ENCODE results near the gene CFAP300. TPM values are rescaled to one million over a fixed set of nuclear protein-coding genes. Genes with fewer than 3 reads are reported as not detected.

Gene CFAP300
- total and polyA plus RNA-seq, 12 donors: 2.7 to 9.5 (median 4.4) TPM

DNA sequence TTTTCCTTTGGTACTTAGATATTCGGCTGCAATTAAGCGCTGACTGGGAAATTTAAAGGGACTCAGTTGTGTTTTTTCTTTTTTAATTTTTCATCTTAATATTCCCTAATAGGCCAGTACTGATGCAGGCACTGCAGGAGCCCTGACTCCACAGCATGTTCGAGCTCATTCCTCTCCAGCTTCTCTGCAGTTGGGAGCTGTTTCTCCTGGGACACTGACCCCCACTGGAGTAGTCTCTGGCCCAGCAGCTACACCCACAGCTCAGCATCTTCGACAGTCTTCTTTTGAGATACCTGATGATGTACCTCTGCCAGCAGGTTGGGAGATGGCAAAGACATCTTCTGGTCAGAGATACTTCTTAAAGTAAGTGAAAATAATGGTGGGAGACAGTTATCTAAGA, 66.8 kb downstream of the CFAP300 start:
- DNase-seq: no peak
- H3K27ac ChIP-seq: no peak overlapping the region
- no peaks in the 10 kb centered on the region for H3K27me3 ChIP-seq
- intact Hi-C loops (cut with DNase I): no loop called here
- peaks cover 0 to 4% of the 10 kb centered on the region in 2 donors for H3K36me3 ChIP-seq (replicated peaks in 1 of 2)
- WGBS, 4 donors: 79 to 87% (median 83%) methylated on average over 4 of the region's 4 CpGs
- H3K9me3 ChIP-seq (replicated peaks in 1 of 3): no peaks in the 10 kb centered on the region
- H3K4me1 ChIP-seq (replicated peaks in 1 of 2): peaks cover 0 to 56% of the 10 kb centered on the region in 2 donors
- TF ChIP-seq CTCF (IDR thresholded peaks at IDR 0.05): no peak
- TF ChIP-seq POLR2A (IDR thresholded peaks at IDR 0.05): no peak
- H3K4me3 ChIP-seq: no peak overlapping the region

DNA sequence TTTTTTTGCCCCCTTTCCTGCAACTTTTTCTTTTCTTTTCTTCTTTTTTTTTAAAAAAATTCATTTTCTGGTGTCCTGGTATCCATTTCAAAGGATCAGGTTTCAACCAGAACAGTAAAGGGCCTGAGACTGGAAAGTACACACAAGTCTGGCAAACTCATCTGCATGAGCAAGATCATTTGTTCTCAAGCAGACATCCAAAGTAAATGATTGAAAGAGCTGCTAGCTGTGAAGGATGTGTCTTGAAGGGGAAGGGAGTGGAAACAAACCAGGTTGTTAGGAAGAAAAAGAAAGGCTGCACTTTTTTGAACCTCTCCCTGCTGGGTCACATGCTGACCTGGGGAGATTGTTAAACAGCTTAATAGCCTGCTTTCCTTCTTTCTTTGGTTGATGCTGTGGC, 68.3 kb downstream of the CFAP300 start:
- TF ChIP-seq CTCF (IDR thresholded peaks at IDR 0.05) (no peak), POLR2A (IDR thresholded peaks at IDR 0.05) (no peak)
- no peak for DNase-seq
- Histone ChIP-seq H3K36me3 (replicated peaks in 1 of 2) (peaks cover 0 to 4% of the 10 kb centered on the region in 2 donors), H3K27ac (no peak overlapping the region), H3K9me3 (replicated peaks in 1 of 3) (no peaks in the 10 kb centered on the region), H3K4me1 (replicated peaks in 1 of 2) (peaks cover 8 to 63% of the 10 kb centered on the region in 2 donors), H3K4me3 (no peak overlapping the region), H3K27me3 (no peaks in the 10 kb centered on the region)
- intact Hi-C loops (cut with DNase I): no loop called here

DNA sequence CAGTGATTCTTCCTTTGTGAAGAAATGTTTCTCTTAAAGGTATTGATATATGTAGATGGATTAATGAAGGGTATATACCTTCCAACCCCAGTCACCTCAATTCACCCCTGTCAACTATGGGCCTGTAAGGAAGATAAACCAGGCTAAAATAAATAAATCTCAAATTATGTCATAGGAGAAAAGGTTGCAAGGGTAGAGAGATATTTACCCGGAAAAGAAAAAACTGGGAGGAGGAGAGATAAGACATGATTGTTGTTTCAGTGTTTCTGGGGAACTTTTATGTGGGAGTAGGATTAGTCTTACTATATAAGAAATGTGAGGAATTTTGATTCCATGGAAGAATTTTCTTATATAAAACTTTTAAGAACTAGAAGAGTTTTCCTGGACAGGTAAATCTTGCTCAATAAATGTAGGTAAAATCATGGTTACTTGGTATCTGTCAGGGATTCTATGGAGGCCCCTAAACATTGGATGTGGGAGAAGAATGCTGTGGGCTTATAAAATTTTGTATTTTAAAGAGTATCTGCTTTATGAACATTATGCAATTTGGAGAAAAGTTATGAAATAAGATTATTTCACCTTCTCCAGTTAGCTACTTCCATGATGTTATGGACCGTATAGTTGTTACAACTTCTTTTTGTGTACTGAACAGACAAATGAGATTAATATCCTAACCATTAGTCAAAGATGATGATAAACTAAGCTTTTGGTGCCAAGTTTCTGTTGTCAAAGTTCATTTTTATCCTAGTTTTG, 69.4 kb downstream of the CFAP300 start:
- no peaks in the 10 kb centered on the region for H3K9me3 ChIP-seq (replicated peaks in 1 of 3)
- intact Hi-C loops (cut with DNase I): no loop called here
- H3K27me3 ChIP-seq: no peaks in the 10 kb centered on the region
- H3K4me3 ChIP-seq: no peak overlapping the region
- WGBS, 4 donors: 37 to 42% (median 41%) methylated on average over 2 of the region's 2 CpGs
- no peak overlapping the region for H3K27ac ChIP-seq
- H3K36me3 ChIP-seq (replicated peaks in 1 of 2): peaks cover 0 to 4% of the 10 kb centered on the region in 2 donors
- TF ChIP-seq CTCF (IDR thresholded peaks at IDR 0.05): no peak
- TF ChIP-seq POLR2A (IDR thresholded peaks at IDR 0.05): no peak
- no peak for DNase-seq
- peaks cover 8 to 64% of the 10 kb centered on the region in 2 donors for H3K4me1 ChIP-seq (replicated peaks in 1 of 2)

GRCh38 chr11:102117472-102118113, 70.4 kb downstream of the CFAP300 start:
- no peak for DNase-seq
- H3K4me1 ChIP-seq (replicated peaks in 1 of 2): peaks cover 8 to 62% of the 10 kb centered on the region in 2 donors
- TF ChIP-seq POLR2A (IDR thresholded peaks at IDR 0.05): no peak
- TF ChIP-seq CTCF (IDR thresholded peaks at IDR 0.05): no peak
- H3K36me3 ChIP-seq (replicated peaks in 1 of 2): peaks cover 0 to 4% of the 10 kb centered on the region in 2 donors
- no peaks in the 10 kb centered on the region for H3K9me3 ChIP-seq (replicated peaks in 1 of 3)
- intact Hi-C loops (cut with DNase I): no loop called here
- H3K27ac ChIP-seq: no peak overlapping the region
- no peaks in the 10 kb centered on the region for H3K27me3 ChIP-seq
- 38 to 56% (median 51%) methylated on average over 4 of the region's 4 CpGs for WGBS, 4 donors
- H3K4me3 ChIP-seq: no peak overlapping the region
